Uterus (tissue), 4 donors: ENCODE data around the gene CLSTN2. TPM values are rescaled to one million over a fixed set of nuclear protein-coding genes. Genes with fewer than 3 reads are reported as not detected.

Experiments
- DNase-seq, 2 donors: peaks; one replicate each; pipeline ENCODE4 v3.0.0-alpha.2; 2019 to 2020
- H3K27ac ChIP-seq, 2 donors: fragments of 200-600 bp; sonication (generic); 1 replicate in 1 of 2; 2 replicates in 1 of 2; pipeline ENCODE4 v1.5.1; 2016 to 2018
- H3K27me3 ChIP-seq, 2 donors: fragments of 200-600 bp; sonication (generic); one replicate each; pipeline ENCODE4 v1.5.1; 2018 to 2019; ENCODE audit warnings: control low read depth in 1 of 2
- H3K36me3 ChIP-seq, 2 donors: fragments of 200-600 bp; sonication (generic); one replicate each; pipeline ENCODE4 v1.5.1; 2019; ENCODE audit warnings: control low read depth in 1 of 2
- H3K4me1 ChIP-seq, 2 donors: fragments of 200-600 bp; sonication (generic); one replicate each; pipeline ENCODE4 v1.5.1; 2018 to 2019; ENCODE audit warnings: control low read depth in 1 of 2
- H3K4me3 ChIP-seq, 2 donors: fragments of 200-600 bp; sonication (generic); 1 replicate in 1 of 2; 2 replicates in 1 of 2; pipeline ENCODE4 v1.5.1; 2018 to 2019; ENCODE audit warnings: mild to moderate bottlenecking in 1 of 2
- H3K9me3 ChIP-seq, 2 donors: fragments of 200-600 bp; sonication (generic); one replicate each; pipeline ENCODE4 v1.5.1; 2019; ENCODE audit warnings: control low read depth in 1 of 2
- POLR2A ChIP-seq, 2 donors: fragments of 450-650 bp; IDR thresholded peaks; one replicate each; pipeline ENCODE4 v1.6.1; 2016; ENCODE audit warnings: antibody characterized with exemption in 2 of 2, mild to moderate bottlenecking in 1 of 2, moderate library complexity in 1 of 2
- intact Hi-C: fragments of 100-400 bp; cut with DNase I; formaldehyde crosslinking; loops from one replicate; pipeline ENCODE4 v1.15.1; 2023; ENCODE audit warnings: low total_unique reads
- total RNA-seq, 4 donors: library from RNA; depleted of rRNA in 3 of 4; stranded (reverse); fragments of >200 nt in 3 of 4; gene quantifications; one replicate each; pipeline versions ENCODE4 v1.1.0 to v1.2.4, GENCODE V29; 2014 to 2023
- TF ChIP-seq, protein P1 (sequence below), 4 experiments: fragments of 200-600 bp in 2 of 4; fragments of 450-650 bp in 2 of 4; sonication (generic) in 2 of 4; IDR thresholded peaks; one replicate each; pipeline ENCODE4 v1.5.1; 2016 to 2019; ENCODE audit warnings: antibody characterized with exemption in 4 of 4, mild to moderate bottlenecking in 2 of 4, moderate library complexity in 1 of 4
- donor health status: DM: yes; HTN: yes; CAD: no.

CLSTN2 gene
- total RNA-seq, 4 donors from 2014 or later = 4.7 to 32.2 (median 19.2) TPM

DNA sequence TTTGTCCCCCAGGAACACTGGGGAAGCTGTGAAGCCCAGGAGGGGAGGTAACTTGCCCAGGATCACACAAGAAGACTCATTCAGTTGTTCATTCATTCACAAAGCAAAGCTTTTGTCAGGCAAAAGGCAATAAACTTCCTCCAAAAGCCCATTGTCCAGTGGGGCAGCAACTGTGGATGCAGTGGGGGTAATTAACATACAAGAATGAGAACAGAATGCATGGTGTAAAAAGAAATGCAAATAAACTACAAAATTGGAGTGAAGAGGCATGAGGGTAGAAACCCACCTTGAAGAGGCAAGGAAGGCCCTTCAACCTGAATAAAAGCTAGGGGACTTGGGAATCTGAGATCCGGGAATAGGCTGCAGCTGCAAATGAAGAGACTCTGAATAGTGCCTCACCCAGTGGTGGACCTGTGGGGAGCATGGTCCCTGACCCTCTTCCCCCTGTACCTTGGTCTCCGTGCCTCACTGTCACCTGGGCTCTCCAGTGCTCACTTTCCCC is 363.6 kb downstream of the CLSTN2 start:
- Histone ChIP-seq H3K27ac (no peak overlapping the region), H3K36me3 (no peaks in the 10 kb centered on the region)
- intact Hi-C loops = no loop called here

DNA sequence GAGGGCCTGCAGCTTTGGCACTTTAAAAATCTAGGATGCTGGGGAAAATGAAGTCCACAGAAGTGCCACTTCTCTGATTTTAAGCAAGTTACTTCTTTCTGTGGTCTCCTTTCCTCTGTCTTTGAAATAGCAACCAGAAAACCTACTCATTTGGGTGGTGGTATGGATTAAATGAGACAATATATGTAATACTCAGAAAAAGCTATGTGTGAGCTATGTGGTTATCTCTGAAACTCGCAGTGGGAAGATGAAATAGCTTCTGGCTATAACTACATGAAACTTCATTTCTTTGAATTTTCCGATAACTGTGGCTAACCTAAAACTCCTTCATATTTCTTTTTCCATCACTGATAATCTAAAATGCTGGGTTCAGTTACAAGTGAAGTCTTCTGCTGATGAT is 368.9 kb downstream of the CLSTN2 start:
- intact Hi-C loops = no loop called here
- H3K36me3 ChIP-seq = no peaks in the 10 kb centered on the region
- H3K4me1 ChIP-seq = no peaks in the 10 kb centered on the region
- no peak for TF ChIP-seq POLR2A (IDR thresholded peaks at IDR 0.05)
- TF ChIP-seq, protein P1, sequence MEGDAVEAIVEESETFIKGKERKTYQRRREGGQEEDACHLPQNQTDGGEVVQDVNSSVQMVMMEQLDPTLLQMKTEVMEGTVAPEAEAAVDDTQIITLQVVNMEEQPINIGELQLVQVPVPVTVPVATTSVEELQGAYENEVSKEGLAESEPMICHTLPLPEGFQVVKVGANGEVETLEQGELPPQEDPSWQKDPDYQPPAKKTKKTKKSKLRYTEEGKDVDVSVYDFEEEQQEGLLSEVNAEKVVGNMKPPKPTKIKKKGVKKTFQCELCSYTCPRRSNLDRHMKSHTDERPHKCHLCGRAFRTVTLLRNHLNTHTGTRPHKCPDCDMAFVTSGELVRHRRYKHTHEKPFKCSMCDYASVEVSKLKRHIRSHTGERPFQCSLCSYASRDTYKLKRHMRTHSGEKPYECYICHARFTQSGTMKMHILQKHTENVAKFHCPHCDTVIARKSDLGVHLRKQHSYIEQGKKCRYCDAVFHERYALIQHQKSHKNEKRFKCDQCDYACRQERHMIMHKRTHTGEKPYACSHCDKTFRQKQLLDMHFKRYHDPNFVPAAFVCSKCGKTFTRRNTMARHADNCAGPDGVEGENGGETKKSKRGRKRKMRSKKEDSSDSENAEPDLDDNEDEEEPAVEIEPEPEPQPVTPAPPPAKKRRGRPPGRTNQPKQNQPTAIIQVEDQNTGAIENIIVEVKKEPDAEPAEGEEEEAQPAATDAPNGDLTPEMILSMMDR (IDR thresholded peaks at IDR 0.05) = no peak
- no peaks in the 10 kb centered on the region for H3K27me3 ChIP-seq
- H3K4me3 ChIP-seq = no peak overlapping the region
- DNase-seq = no peak
- no peaks in the 10 kb centered on the region for H3K9me3 ChIP-seq
- no peak overlapping the region for H3K27ac ChIP-seq

More for the DNA sequence above, 363.6 kb downstream of the CLSTN2 start:
- Histone ChIP-seq H3K4me1 (no peaks in the 10 kb centered on the region), H3K4me3 (no peak overlapping the region), H3K9me3 (no peaks in the 10 kb centered on the region), H3K27me3 (no peaks in the 10 kb centered on the region)
- DNase-seq = no peak
- no peak for TF ChIP-seq POLR2A (IDR thresholded peaks at IDR 0.05)
- TF ChIP-seq, protein P1 (IDR thresholded peaks at IDR 0.05) = no peak

DNA sequence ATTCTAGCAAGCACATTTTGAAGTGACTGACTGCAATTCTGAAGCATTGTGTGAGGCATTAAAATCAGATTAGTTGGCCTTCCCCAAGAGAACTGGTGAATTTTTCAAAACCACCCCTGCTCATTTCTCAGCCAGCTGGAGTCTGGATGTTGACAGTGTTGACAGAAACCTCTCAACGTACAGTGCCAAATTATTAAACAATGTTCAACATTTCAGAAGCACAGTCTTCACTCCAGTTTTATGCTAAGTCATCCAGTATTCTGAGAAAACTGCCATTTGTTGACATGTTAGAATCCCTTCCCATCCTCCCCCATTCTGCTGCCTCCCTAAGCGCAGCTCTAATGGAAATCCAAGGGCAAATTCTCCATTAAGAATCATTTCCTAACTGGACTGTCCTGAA is 373.6 kb downstream of the CLSTN2 start:
- H3K27ac ChIP-seq = no peak overlapping the region
- no peak overlapping the region for H3K4me3 ChIP-seq
- TF ChIP-seq, protein P1 (IDR thresholded peaks at IDR 0.05) = no peak
- TF ChIP-seq POLR2A (IDR thresholded peaks at IDR 0.05) = no peak

DNA sequence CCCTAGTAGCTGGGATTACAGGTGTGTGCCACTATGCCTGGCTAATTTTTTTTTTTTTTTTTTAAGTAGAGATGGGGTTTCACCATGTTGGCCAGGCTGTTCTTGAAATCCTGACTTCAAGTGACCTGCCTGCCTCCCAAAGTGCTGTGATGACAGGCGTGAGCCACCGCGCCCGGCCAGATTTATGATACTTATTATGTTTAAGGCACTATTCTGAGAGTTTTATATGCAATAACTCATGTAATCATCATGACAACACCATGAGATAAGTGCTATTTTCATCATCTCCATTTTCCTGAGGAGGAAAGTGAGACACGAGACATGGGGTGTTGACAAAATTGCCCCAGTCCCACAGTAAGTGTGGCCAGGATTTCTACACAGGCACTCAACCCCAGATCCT is 376.4 kb downstream of the CLSTN2 start:
- intact Hi-C loops = no loop called here
- Histone ChIP-seq H3K9me3 (no peaks in the 10 kb centered on the region), H3K36me3 (no peaks in the 10 kb centered on the region), H3K27me3 (no peaks in the 10 kb centered on the region), H3K27ac (no peak overlapping the region), H3K4me3 (no peak overlapping the region), H3K4me1 (no peaks in the 10 kb centered on the region)
- DNase-seq = no peak
- TF ChIP-seq, protein P1 (IDR thresholded peaks at IDR 0.05) = no peak

More for the DNA sequence above, 373.6 kb downstream of the CLSTN2 start:
- Histone ChIP-seq H3K27me3 (no peaks in the 10 kb centered on the region), H3K4me1 (no peaks in the 10 kb centered on the region), H3K9me3 (no peaks in the 10 kb centered on the region), H3K36me3 (no peaks in the 10 kb centered on the region)
- intact Hi-C loops = no loop called here
- DNase-seq = no peak

DNA sequence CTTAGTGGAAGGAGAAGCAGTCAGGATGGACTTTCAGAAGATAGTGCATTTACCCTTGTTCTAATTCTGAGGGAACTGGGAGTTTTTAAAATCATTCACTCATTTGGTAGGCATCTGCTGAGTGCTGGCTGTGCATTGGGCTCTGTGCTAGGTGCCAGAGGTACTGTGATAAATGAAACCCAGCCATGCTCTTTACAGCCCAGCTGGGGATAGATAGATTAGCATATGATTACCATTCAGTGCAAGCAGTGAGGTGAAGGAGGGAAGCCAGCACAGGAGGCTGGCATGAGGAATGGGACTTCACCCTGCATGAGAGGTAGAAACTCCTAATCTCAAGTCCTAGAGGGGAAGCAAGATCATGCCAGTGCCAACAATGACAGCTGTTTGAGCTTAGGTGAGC is 381.0 kb downstream of the CLSTN2 start:
- Histone ChIP-seq H3K9me3 (no peaks in the 10 kb centered on the region), H3K27ac (no peak overlapping the region), H3K4me3 (no peak overlapping the region), H3K27me3 (no peaks in the 10 kb centered on the region), H3K4me1 (no peaks in the 10 kb centered on the region), H3K36me3 (no peaks in the 10 kb centered on the region)
- TF ChIP-seq, protein P1 (IDR thresholded peaks at IDR 0.05) = no peak
- no peak for TF ChIP-seq POLR2A (IDR thresholded peaks at IDR 0.05)
- no peak for DNase-seq
- intact Hi-C loops = no loop called here
